WERI-Rb-1 (cell line): ENCODE data around the gene LPO.
A peak's percentile ranks its signal among the peaks of the same experiment; 100 is the strongest.

Source experiments
- DNase-seq: peaks from one replicate; pipeline ENCODE4 v3.0.0-alpha.2; 2020
- H3K27ac ChIP-seq: fragments of 250-450 bp; sonication (Bioruptor Pico); 2 replicates; pipeline ENCODE4 v1.5.1; 2020; ENCODE audit warnings: mild to moderate bottlenecking, moderate library complexity
- H3K27me3 ChIP-seq: fragments of 250-450 bp; sonication (Bioruptor Pico); 2 replicates; pipeline ENCODE4 v1.5.1; 2021; ENCODE audit warnings: mild to moderate bottlenecking, low read depth, moderate library complexity; ENCODE audit not compliant: insufficient read depth, severe bottlenecking
- H3K36me3 ChIP-seq: fragments of 250-450 bp; sonication (Bioruptor Pico); 2 replicates; pipeline ENCODE4 v1.5.1; 2020; ENCODE audit warnings: mild to moderate bottlenecking, moderate library complexity
- H3K4me3 ChIP-seq: 2 replicates; pipeline ENCODE4 v1.5.1; 2011; ENCODE audit warnings: low read depth, mild to moderate bottlenecking, control low read depth, low read length
- H3K9me3 ChIP-seq: fragments of 250-450 bp; sonication (Bioruptor Pico); 2 replicates; pipeline ENCODE4 v1.5.1; 2021; ENCODE audit warnings: mild to moderate bottlenecking, moderate library complexity; ENCODE audit not compliant: severe bottlenecking
- CTCF ChIP-seq: IDR thresholded peaks from 2 replicates; pipeline ENCODE4 v1.5.1; 2011; ENCODE audit warnings: low read depth, mild to moderate bottlenecking, control low read depth, inconsistent platforms, low read length

LPO gene

DNA sequence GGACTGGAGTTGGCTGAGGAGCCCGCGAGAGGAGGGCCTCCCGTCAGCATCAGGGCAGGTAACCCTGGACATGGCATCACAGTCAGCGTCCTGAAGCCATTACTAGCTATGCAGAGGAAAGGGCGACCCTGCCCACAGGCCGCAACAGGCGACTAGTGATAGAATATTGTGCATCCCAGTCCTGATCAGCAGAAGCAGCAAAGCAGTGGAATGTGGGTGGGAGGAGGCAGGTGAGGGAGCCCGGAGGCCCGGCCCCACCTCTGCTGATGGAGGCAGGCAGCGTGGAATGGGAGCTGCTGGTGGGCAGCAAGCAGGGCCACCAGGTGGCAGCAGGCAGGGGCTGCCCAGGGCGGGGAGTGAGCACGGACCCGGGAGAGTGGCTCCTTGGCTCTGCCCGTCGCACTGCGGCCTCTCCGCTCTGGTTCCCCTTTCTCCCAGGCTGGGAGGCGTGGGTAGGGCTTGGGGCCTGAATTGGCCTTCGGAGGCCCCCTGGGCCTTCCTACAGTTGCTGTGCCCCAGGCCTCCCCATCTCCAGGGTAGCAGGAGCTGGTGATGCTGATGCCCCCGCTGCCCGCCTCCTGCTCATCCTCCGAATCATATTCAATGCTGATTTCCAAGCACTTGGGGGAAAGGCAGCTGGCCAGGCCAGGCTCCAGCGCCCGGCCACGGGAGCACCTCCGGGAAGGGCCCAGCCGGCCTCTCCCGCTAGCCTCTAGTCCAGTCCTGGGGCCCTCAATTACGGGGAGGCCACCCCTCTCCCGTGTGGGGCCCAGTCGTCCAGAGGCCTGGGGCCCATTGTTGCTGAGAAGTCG lies 70.0 kb downstream of the LPO start:
- H3K4me3 ChIP-seq = no peak overlapping the region
- peaks cover 31% of the 10 kb centered on the region for H3K36me3 ChIP-seq
- no peaks in the 10 kb centered on the region for H3K27me3 ChIP-seq
- H3K27ac ChIP-seq = no peak overlapping the region
- DNase-seq = peak; percentile 61
- no peaks in the 10 kb centered on the region for H3K9me3 ChIP-seq
- peak; percentile 85 for TF ChIP-seq CTCF

DNA sequence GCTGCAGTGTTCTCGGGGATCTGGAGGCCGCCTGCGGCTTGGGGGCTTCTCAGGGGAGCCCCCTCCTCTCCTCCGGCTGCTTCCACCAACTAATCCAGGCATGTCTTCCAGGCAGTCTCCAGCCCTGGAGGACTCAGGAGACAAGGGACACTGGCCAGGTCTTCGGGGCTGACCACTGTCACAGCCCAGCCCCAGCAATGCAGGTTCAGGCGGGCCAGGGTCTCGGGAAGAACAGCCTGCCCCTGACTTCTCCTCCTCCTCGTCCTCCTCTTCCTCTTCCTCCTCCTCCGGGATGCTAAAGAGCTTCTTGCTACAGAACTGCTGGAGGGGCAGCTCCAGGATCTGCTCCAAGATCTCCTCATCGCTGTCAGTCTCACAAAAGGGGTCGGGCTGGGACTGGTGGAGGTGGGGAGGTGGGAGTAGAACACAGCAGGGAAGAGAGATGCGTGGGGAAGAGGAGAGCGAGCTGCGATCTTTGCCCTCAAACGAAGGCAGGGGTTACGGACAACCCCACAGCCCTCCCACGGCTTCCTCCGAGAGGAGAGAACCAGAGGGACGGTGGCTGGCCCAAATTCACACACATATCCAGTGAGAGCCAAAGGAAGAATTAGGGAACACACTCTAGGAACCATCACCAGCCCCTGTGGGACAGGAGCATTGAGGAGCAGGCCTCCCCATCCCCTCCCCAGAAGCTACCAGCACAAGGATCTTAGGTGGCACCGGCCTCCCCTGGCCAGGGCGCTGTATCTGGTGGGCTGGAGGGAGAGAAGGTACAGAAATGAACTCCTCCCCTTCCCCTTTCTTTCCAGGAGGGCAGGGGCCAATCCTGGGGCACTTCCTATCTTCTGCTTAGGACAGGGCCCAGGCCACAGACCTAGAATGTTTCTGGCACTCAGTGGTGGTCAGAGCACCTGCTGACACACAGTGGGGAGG lies 70.9 kb downstream of the LPO start:
- Histone ChIP-seq H3K9me3 (no peaks in the 10 kb centered on the region), H3K4me3 (no peak overlapping the region), H3K27ac (no peak overlapping the region), H3K27me3 (no peaks in the 10 kb centered on the region), H3K36me3 (peaks cover 31% of the 10 kb centered on the region)
- TF ChIP-seq CTCF = no peak
- no peak for DNase-seq

DNA sequence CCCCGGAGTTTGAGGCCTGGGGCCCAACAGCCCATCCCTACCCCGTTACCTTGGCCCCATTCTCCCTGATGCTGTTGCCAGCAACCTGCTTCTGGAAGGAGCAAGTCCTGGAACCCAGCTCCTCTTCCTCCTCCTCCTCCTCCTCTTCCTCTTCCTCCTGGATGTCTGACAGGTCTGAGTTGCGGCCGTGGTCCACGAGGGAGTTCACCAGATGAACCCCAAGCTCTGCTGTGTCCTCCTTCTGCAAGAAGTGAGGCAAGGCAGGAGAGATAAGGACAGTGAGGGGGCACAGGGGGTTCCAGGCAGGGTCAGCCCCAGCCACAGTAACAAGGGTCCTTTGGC lies 71.5 kb downstream of the LPO start:
- Histone ChIP-seq H3K4me3 (no peak overlapping the region), H3K27me3 (no peaks in the 10 kb centered on the region), H3K27ac (no peak overlapping the region; the same call in 1 of the 2 replicates), H3K36me3 (peaks cover 32% of the 10 kb centered on the region), H3K9me3 (peaks cover 6% of the 10 kb centered on the region)
- no peak for DNase-seq
- TF ChIP-seq CTCF = no peak

DNA sequence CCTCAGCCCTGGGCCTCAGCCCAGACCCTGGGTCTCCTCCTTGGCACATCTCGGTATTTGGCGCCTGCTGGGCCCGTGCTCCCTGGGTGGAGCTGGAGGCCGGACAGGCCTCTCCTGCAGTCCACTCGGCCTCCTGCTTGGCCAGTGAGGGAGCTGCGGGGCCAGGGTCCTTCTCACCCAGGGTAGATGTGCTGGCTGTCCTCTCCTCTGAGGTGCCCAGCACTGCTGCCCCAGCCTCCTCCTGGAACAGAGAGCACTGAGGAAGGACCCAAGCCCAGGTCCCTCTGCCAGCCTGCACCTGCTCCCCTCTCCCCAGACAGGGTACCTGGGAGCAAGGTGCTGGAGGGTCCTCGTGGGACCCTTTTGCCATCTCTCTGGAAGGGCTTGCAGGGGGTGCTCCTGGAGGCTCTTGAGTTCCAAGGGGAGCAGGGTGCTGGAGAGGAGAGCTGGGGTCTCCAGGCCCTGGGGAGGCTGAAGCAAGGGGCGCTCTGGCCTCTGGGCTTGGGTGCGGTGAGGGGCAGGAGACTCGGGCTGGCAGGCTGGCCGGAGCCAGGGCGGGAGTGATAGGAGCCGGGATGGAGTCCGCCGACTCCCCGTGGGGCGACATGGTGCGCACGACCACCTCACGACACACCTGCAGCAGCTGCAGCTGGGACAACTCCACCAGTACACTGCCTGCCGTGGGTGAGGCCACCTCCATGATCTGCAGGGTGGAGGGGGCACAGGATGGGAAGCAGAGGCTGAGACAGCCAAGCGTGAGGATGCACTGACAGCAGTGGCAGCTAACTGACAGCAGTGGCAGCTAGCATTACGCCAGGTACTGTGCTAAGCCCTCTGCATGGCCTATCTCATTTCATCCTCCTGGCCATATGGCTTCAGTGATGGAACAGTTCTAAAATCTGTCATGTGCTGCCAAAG lies 72.4 kb downstream of the LPO start:
- Histone ChIP-seq H3K27ac (peak overlapping the region; percentile 30), H3K27me3 (no peaks in the 10 kb centered on the region), H3K4me3 (no peak overlapping the region), H3K9me3 (peaks cover 13% of the 10 kb centered on the region), H3K36me3 (peaks cover 41% of the 10 kb centered on the region)
- DNase-seq = peak; percentile 52
- TF ChIP-seq CTCF = no peak

GRCh38 chr17:58311429-58311894 lies 73.1 kb downstream of the LPO start:
- H3K9me3 ChIP-seq = peaks cover 13% of the 10 kb centered on the region
- no peak for TF ChIP-seq CTCF
- peaks cover 48% of the 10 kb centered on the region for H3K36me3 ChIP-seq
- H3K4me3 ChIP-seq = no peak overlapping the region
- no peak for DNase-seq
- no peaks in the 10 kb centered on the region for H3K27me3 ChIP-seq
- no peak overlapping the region for H3K27ac ChIP-seq
